ENCODE data around the gene ERG. TPM values are rescaled to one million over a fixed set of nuclear protein-coding genes. Genes with fewer than 3 reads are reported as not detected.

ERG gene
- total RNA-seq, 2 experiments from 2014 or later = not detected

- H3K27me3 Mint-ChIP-seq = peaks cover 35% of the 10 kb centered on the region
Measured at GRCh38 chr21:38396325-38396724, 102.0 kb downstream of the ERG start.

GRCh38 chr21:38395581-38395980, 102.7 kb downstream of the ERG start:
- no peaks in the 10 kb centered on the region for H3K4me1 Mint-ChIP-seq (ENCODE audit: low read depth)
- Histone ChIP-seq H3K36me3 (ENCODE audit: insufficient read depth, low read length) (no peaks in the 10 kb centered on the region), H3K4me1 (ENCODE audit: insufficient read depth, low read length) (no peaks in the 10 kb centered on the region), H3K9me3 (ENCODE audit: control insufficient read depth in 1 of 2, insufficient read depth in 1 of 2, low read length in 2 of 2) (no peaks in the 10 kb centered on the region), H3K27me3 (ENCODE audit: control insufficient read depth in 1 of 2, insufficient read depth in 2 of 2, low read length in 2 of 2) (peaks cover 3 to 5% of the 10 kb centered on the region in 2 experiments), H3K27ac (ENCODE audit: low read depth in 1 of 2, low read length in 2 of 2) (no peak overlapping the region), H3K4me3 (ENCODE audit: low read length) (no peak overlapping the region)
- intact Hi-C loops (cut with DNase I, micrococcal nuclease) = no loop called here
- H3K27ac Mint-ChIP-seq = no peak overlapping the region
- no peak for TF ChIP-seq CTCF (IDR thresholded peaks at IDR 0.05)
- DNase-seq (no peak), ATAC-seq (ENCODE audit: poor library complexity) (no peak)
- ChIA-PET CTCF (no interaction called here), POLR2A (no interaction called here)
- peaks cover 35% of the 10 kb centered on the region for H3K27me3 Mint-ChIP-seq
- H3K9me3 Mint-ChIP-seq = no peaks in the 10 kb centered on the region
- no peaks in the 10 kb centered on the region for H3K36me3 Mint-ChIP-seq (ENCODE audit: low read depth)
- no peak overlapping the region for H3K4me3 Mint-ChIP-seq

More at GRCh38 chr21:38396325-38396724, 102.0 kb downstream of the ERG start:
- no peak overlapping the region for H3K4me3 Mint-ChIP-seq
- no peaks in the 10 kb centered on the region for H3K4me1 Mint-ChIP-seq (ENCODE audit: low read depth)
- POLR2A ChIA-PET = no interaction called here
- no peaks in the 10 kb centered on the region for H3K9me3 Mint-ChIP-seq
- no peaks in the 10 kb centered on the region for H3K9me3 ChIP-seq (ENCODE audit: control insufficient read depth in 1 of 2, insufficient read depth in 1 of 2, low read length in 2 of 2)
- H3K36me3 ChIP-seq (ENCODE audit: insufficient read depth, low read length) = no peaks in the 10 kb centered on the region
- ATAC-seq (ENCODE audit: poor library complexity) (no peak), DNase-seq (no peak)
- peaks cover 3 to 5% of the 10 kb centered on the region in 2 experiments for H3K27me3 ChIP-seq (ENCODE audit: control insufficient read depth in 1 of 2, insufficient read depth in 2 of 2, low read length in 2 of 2)
- no peaks in the 10 kb centered on the region for H3K36me3 Mint-ChIP-seq (ENCODE audit: low read depth)
- CTCF ChIA-PET = no interaction called here
- no peaks in the 10 kb centered on the region for H3K4me1 ChIP-seq (ENCODE audit: insufficient read depth, low read length)
- no peak overlapping the region for H3K27ac ChIP-seq (ENCODE audit: low read depth in 1 of 2, low read length in 2 of 2)
- TF ChIP-seq CTCF (IDR thresholded peaks at IDR 0.05) = no peak
- no peak overlapping the region for H3K4me3 ChIP-seq (ENCODE audit: low read length)
- intact Hi-C loops (cut with DNase I, micrococcal nuclease) = no loop called here
- H3K27ac Mint-ChIP-seq = no peak overlapping the region

GRCh38 chr21:38392661-38393060, 105.6 kb downstream of the ERG start:
- Histone ChIP-seq H3K27me3 (ENCODE audit: control insufficient read depth in 1 of 2, insufficient read depth in 2 of 2, low read length in 2 of 2) (peaks cover 0 to 9% of the 10 kb centered on the region in 2 experiments), H3K27ac (ENCODE audit: low read depth in 1 of 2, low read length in 2 of 2) (no peak overlapping the region), H3K4me3 (ENCODE audit: low read length) (no peak overlapping the region), H3K4me1 (ENCODE audit: insufficient read depth, low read length) (no peaks in the 10 kb centered on the region), H3K36me3 (ENCODE audit: insufficient read depth, low read length) (no peaks in the 10 kb centered on the region), H3K9me3 (ENCODE audit: control insufficient read depth in 1 of 2, insufficient read depth in 1 of 2, low read length in 2 of 2) (no peaks in the 10 kb centered on the region)
- no peak overlapping the region for H3K27ac Mint-ChIP-seq
- no peaks in the 10 kb centered on the region for H3K9me3 Mint-ChIP-seq
- no peak for DNase-seq
- CTCF ChIA-PET = no interaction called here
- H3K27me3 Mint-ChIP-seq = peaks cover 31% of the 10 kb centered on the region
- no peaks in the 10 kb centered on the region for H3K4me1 Mint-ChIP-seq (ENCODE audit: low read depth)
- TF ChIP-seq CTCF (IDR thresholded peaks at IDR 0.05) = no peak
- intact Hi-C loops (cut with DNase I, micrococcal nuclease) = no loop called here
- POLR2A ChIA-PET = no interaction called here
- no peak for ATAC-seq (ENCODE audit: poor library complexity)
- no peak overlapping the region for H3K4me3 Mint-ChIP-seq
- H3K36me3 Mint-ChIP-seq (ENCODE audit: low read depth) = no peaks in the 10 kb centered on the region

All from CD4-positive, alpha-beta T cell (primary cell).